GM18873 (cell line): Measurements from ENCODE around the gene GFOD1.
"Not testable (repeated sequence)": the region's sequence is repeated elsewhere in the genome, so short reads cannot be mapped to it uniquely, and the experiment has no call there.

ENCODE experiments used
- ATAC-seq: cut with Tn5 transposase; IDR thresholded peaks from one replicate; pipeline ENCODE4 v1.9.1; 2021; ENCODE audit warnings: mild to moderate bottlenecking, moderate library complexity, moderate number of reproducible peaks; ENCODE audit not compliant: unreplicated experiment, low FRiP score

The GFOD1 gene

GRCh38 chr6:13339863-13340630 lies 147.4 kb downstream of the GFOD1 start:
- no peak for ATAC-seq

- ATAC-seq: no peak
Observed at GRCh38 chr6:13338038-13338437, 149.4 kb downstream of the GFOD1 start.

- no peak for ATAC-seq
Observed at GRCh38 chr6:13336553-13336952, 150.8 kb downstream of the GFOD1 start.

- ATAC-seq: no peak
Observed at GRCh38 chr6:13334953-13335352, 152.4 kb downstream of the GFOD1 start.

- ATAC-seq: no peak
Observed at GRCh38 chr6:13332349-13332706, 155.1 kb downstream of the GFOD1 start.

GRCh38 chr6:13331516-13332348 lies 155.7 kb downstream of the GFOD1 start:
- no peak for ATAC-seq

- ATAC-seq: no peak
Observed at GRCh38 chr6:13328875-13329183, 158.6 kb downstream of the GFOD1 start.

- ATAC-seq: peak; percentile 87
Observed at GRCh38 chr6:13328076-13328874, 159.1 kb downstream of the GFOD1 start, which contains the start of gene TBC1D7. TSS of gene TBC1D7 (minus strand) at chr6:13328537. CDS start at chr6:13326898, 1,639 bp downstream.

- ATAC-seq: no peak
Observed at GRCh38 chr6:13327691-13328075, 159.7 kb downstream of the GFOD1 start.

- ATAC-seq: not testable (repeated sequence)
Observed at GRCh38 chr6:13326031-13326586, 161.3 kb downstream of the GFOD1 start.

GRCh38 chr6:13319891-13320564 lies 167.4 kb downstream of the GFOD1 start:
- ATAC-seq: no peak

- no peak for ATAC-seq
Observed at GRCh38 chr6:13318821-13319220, 168.6 kb downstream of the GFOD1 start.

- no peak for ATAC-seq
Observed at GRCh38 chr6:13315896-13316295, 171.5 kb downstream of the GFOD1 start.

- ATAC-seq: no peak
Observed at GRCh38 chr6:13314806-13315205, 172.6 kb downstream of the GFOD1 start.

- no peak for ATAC-seq
Observed at GRCh38 chr6:13311155-13311554, 176.2 kb downstream of the GFOD1 start.

GRCh38 chr6:13308332-13308731 lies 179.1 kb downstream of the GFOD1 start:
- ATAC-seq: no peak
